Embryonic facial prominence (tissue), 1 donor: Measurements from ENCODE around the gene RBM38.

Experiments
- DNase-seq: peaks from one replicate; pipeline ENCODE4 v3.0.0-alpha.2; 2016; ENCODE audit errors: extremely low spot score

Gene RBM38

GRCh38 chr20:57391439-57392301 is 474 bp downstream of the RBM38 start:
- no peak for DNase-seq

DNA sequence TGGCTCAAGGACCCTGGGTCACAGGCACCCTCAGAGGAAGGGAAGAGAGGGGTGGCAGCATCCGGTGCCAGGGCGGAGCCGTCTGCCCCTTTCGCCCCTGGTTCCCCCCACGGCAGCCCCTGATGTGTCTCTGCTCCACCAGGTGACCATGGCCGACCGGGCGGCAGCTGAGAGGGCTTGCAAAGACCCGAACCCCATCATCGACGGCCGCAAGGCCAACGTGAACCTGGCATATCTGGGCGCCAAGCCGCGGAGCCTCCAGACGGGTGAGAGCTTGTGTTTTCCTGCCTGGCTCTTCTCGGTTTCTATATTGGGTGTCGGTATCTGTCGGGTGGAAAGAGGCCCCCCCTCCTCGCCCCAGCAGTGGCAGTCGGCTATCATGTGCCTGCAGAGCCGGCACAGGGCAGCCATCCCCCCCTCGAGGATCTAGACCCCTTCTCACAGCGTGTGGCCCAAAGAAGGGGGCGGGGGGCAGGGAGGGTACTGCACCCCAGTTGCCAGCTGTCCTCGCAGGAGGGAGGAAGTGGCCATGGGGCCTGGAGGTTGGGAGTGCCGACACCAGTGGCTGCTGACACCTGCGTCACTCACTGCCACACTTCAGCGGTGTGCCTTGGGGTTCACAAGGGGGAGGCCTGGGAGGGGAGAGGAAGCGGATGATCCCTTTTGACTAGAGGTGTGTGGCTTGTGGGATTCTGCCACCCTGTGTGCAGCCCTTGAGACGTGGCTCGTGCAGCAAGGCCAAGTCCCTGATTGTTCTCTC is 1.5 kb downstream of the RBM38 start:
- DNase-seq: no peak

DNA sequence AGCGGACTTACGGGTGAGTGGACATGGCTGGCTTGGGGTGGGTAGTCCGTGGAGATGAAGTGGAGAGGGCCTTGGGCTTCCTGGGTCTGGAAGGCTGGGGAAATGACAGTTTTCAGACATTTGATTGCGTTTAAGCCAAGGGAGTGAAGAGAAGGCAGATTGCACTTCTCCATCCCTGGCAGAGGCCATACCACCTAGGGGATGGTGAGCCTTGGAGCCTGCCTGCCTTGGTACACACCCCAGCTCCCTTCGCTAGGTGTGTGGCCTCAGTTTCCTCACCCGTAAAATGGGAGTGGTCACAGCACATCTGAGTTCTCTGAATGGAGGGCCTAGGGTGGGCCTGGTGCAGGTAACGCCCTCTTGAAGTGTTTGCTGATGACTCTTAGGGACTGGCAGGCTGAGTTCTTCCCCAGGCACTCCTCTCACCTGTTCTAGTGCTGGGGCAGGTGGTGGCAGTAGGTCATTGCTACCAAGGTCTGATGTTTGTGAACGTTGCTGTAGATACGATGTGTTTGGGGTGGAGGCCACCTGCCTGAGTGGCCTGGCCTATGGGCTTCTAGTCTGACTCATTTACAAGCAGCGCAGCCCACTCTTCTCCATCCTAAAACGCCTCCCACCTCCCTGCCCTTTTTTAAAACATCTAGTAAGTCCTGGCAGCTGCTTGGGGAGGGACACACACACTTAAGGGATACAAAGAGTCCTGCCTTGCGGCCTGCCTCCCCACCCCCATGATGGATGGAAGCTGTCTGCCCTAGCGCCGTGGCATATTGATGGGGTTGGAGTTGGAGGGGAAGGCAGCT is 2.3 kb downstream of the RBM38 start:
- DNase-seq: no peak

DNA sequence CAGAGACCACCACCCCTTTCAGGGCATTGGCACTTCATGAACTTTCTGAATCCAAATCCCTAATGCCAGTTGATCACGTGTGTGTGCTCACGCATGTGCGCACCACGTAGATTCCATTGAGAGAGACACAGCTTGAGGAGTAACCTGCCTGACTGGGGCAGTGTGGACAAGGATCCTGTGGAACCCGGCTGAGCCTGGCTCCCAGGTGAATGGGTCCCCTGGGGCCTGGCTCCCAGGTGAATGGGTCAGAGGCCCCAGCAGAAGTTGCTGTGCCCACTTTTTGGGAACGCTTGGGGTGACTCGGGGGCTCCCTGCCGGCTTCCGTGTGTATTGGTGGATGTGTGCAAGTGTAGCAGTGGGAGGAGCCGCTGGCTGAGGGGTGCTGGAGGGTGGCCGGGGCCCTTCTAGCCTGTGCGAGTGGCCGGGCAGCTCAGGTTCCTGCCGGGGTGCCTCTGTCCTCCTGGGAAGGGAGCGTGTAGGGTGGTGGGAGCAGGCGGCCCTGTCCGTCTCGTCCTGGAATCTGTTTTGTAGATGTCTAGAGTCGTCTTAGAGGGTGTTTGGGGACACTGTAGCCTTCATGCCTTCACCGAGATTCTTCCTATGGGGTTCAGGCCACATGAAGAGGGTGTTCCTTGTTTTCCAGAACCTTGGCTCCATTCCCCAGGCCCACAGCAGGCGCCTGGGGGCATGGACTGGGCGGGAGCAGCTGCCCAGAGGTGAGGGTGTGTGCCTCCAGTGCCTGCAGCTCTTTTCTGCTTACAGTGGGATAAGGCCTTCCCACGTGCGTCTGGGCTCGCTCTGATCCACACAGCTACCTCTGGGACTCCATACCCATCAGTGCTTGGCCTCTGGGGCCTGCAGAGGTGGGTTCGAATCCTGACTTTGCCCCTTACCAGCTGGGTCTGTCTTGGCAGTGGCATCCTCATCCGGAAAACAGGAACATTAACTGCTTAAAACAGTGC is 3.2 kb downstream of the RBM38 start:
- DNase-seq: no peak

- DNase-seq: no peak
Observed at GRCh38 chr20:57395111-57395966, 4.1 kb downstream of the RBM38 start.

- DNase-seq: no peak
Observed at GRCh38 chr20:57396212-57396983, 5.2 kb downstream of the RBM38 start.

DNA sequence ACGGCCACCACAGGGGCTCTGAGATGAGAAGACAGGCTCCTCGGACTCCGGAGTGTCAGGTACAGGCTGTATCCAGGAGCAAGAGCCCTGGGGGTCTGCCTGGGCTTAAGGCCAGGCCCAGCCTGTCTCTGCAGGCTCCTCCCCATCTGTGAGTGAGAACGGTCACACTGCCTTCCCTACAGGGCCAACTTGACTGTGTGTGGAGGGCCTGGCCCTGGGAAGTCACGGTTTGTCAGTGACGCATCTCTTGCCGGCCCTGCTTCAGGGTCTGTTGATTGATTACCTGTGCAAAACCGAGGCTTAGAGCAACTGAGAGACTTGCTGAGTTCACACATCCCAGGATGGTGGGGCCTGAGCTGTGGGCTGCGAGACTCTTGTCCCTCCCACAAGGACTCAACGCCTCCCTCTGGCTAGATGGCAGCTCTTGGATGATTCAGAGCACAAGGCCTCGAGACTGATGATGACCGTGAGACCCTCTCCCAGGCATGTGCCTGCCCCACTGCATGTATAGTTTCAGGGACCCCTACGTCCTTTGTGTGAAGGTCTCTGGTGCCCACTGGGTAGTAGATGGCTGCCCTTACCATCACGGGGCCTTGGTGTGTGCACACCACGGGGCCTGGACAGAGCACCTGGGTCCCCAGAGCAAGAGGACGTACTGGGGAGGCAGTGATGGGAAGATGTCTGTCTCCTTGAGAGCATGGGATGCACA is 5.9 kb downstream of the RBM38 start:
- no peak for DNase-seq

DNA sequence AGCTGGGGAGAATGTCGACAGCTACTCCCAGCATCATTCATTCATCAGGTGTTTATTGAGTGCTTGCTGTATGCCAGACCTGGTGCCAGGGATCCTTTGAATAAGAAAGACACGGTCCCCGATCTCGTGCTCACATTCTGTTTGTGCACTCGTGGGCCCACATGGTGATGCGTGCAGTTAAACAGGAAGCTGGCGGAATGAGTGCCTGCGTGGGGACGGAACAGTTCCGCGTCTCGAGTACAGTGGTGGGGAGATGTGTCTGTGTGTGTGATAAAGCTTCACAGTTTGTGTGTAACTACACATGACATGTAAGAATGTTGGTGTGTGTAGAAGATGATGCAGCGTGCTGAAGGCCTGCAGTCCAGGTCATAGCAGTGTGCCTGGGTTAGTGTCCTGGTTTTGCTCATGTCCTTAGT is 6.5 kb downstream of the RBM38 start:
- no peak for DNase-seq

- DNase-seq: no peak
Observed at GRCh38 chr20:57398231-57398821, 7.1 kb downstream of the RBM38 start.

- no peak for DNase-seq
Observed at GRCh38 chr20:57398901-57399535, 7.8 kb downstream of the RBM38 start.

- DNase-seq: no peak
Observed at GRCh38 chr20:57399587-57400155, 8.5 kb downstream of the RBM38 start.

DNA sequence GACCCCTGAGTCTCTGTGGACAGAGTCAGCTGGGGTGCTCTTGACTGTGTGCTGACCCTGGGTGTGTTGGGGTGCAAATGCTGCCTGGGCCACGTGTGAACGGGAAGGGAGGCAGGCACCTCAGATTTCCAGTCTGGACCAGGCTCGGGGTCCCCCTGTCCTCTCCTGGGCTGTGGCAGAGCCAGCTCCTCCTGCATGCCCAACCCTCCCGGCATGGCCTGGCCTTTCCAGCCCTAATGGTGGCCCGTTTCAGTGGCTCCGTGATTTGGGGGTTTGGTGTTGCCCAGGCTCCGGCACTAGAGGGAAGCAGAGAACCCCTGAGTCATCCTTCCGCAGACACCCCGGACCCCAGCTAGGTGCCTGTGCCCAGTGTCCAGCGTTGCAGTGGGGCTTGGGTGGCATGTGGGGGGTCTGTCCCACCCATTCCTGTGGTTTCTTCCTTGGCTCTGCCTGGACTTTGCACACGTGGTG is 9.1 kb downstream of the RBM38 start:
- DNase-seq: no peak

- DNase-seq: no peak
Observed at GRCh38 chr20:57400821-57401564, 9.8 kb downstream of the RBM38 start.

- DNase-seq: no peak
Observed at GRCh38 chr20:57401565-57401918, 10.3 kb downstream of the RBM38 start.

DNA sequence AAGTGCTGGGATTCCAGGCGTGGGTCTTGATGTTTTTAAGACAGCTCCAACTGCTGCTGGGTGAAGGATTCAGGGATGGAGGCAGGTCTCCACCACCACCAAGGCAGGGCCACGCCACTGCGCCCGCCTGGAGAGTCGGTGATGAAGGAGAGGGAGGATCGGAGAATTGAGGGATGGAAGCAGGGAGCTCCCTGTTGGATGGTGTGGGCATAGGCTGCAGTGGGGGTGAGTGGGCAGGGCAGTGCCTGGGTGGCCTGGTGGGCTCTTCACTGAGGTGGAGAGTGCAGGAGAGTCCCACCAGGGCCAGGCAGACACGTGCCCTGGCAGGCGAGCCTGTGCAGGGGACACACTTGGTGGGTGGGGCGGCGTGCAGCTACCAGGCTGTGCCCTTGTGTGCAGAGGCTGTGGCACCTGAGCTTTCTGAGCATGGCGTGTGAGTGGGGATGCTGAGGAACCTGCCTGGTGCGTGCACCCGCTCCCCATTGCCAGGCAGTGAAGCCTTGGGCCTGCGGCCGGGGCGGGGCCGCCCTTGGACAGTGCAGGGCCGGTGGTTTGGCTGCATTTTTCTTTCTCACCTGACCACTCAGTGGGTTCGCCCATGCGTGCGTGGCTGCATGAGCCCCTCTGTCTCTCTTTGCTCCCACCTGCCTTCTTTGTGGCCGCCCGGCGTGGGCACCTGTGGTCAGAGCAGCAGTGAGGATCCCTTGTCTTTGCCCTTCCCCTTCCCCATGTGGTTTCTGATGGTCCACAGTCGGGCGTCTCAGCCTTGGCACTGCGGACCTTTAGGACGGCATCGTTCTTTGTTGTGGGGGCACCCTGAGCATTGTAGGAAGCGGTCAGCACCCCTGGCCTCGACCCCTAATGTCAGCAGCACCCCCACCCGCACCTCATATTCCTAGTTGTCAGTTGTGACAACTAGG is 11.3 kb downstream of the RBM38 start:
- DNase-seq: no peak

DNA sequence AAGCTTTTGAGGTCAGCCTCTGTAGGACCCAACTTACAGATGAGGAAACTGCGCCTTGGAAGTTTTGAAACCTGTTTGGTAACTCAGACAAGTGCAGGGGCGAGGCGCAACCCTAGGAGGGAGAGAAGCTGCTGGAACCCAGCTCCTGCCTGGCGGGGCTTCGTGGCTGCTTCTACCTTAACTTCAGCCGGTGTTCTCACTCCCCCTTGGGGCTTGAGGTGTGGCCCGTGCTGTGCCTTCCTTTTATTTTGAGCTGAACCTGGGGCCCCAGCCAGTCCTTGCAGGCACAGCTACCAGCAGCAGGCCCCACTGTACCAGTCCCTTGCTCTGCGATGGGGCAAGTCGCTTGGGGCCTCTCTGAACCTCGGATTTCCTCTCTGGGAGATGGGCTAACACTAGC is 12.0 kb downstream of the RBM38 start:
- DNase-seq: no peak
